Lower lobe of right lung (tissue), 2 donors: ENCODE results near the gene TTLL12. TPM values are rescaled to one million over a fixed set of nuclear protein-coding genes. Genes with fewer than 3 reads are reported as not detected.

Experiments
- ATAC-seq, 2 donors: fragments of 200-7000 bp; cut with Tn5 transposase; one replicate each; pipeline ENCODE4 v1.9.1; 2020 to 2022; ENCODE audit warnings: mild to moderate bottlenecking in 2 of 2, moderate library complexity in 2 of 2
- DNase-seq: peaks from one replicate; pipeline ENCODE4 v3.0.0-alpha.2; 2020
- H3K27ac ChIP-seq: fragments of 200-600 bp; one replicate; pipeline ENCODE4 v1.8.0; 2022
- H3K27me3 ChIP-seq: fragments of 200-600 bp; one replicate; pipeline ENCODE4 v1.8.0; 2022; ENCODE audit warnings: low read depth
- H3K36me3 ChIP-seq: fragments of 200-600 bp; one replicate; pipeline ENCODE4 v1.8.0; 2022; ENCODE audit warnings: mild to moderate bottlenecking
- H3K4me1 ChIP-seq: fragments of 200-600 bp; one replicate; pipeline ENCODE4 v1.8.0; 2022
- H3K4me3 ChIP-seq: fragments of 200-600 bp; one replicate; pipeline ENCODE4 v1.8.0; 2022; ENCODE audit warnings: mild to moderate bottlenecking
- H3K9me3 ChIP-seq: fragments of 200-600 bp; one replicate; pipeline ENCODE4 v1.8.0; 2022
- CTCF ChIP-seq: fragments of 200-600 bp; IDR thresholded peaks from one replicate; pipeline ENCODE4 v1.8.0; 2022; ENCODE audit warnings: antibody characterized with exemption, mild to moderate bottlenecking
- intact Hi-C: fragments of 100-400 bp; cut with DNase I; formaldehyde crosslinking; loops from one replicate; pipeline ENCODE4 v1.11.0; 2022
- total RNA-seq: library from RNA; stranded (reverse); fragmentation: NEBNext Ultra II Directional; extraction: Animal tissue kit (Norgen Biotek cat#: 25700); gene quantifications from one replicate; pipeline ENCODE4 v1.2.1, GENCODE V29; 2021
- donor health status: DM: no; HTN: yes; CAD: no; lungs with severe emphysema.

Gene TTLL12
- total RNA-seq, 1 donor from 2014 or later, result 21.6 TPM

- intact Hi-C loops, result no loop called here
- no peak overlapping the region for H3K27ac ChIP-seq
These were observed 14.7 kb downstream of the TTLL12 start for GRCh38 chr22:43172191-43172590.

GRCh38 chr22:43171607-43172006, 15.3 kb downstream of the TTLL12 start:
- Histone ChIP-seq H3K4me3 (no peak overlapping the region), H3K4me1 (no peaks in the 10 kb centered on the region), H3K36me3 (peaks cover 86% of the 10 kb centered on the region), H3K27me3 (no peaks in the 10 kb centered on the region), H3K9me3 (no peaks in the 10 kb centered on the region), H3K27ac (no peak overlapping the region)
- DNase-seq, result no peak
- no peak for TF ChIP-seq CTCF
- no peak for ATAC-seq
- intact Hi-C loops, result no loop called here

More at GRCh38 chr22:43172191-43172590, 14.7 kb downstream of the TTLL12 start:
- H3K4me3 ChIP-seq, result no peak overlapping the region
- peaks cover 83% of the 10 kb centered on the region for H3K36me3 ChIP-seq
- TF ChIP-seq CTCF, result no peak
- no peaks in the 10 kb centered on the region for H3K27me3 ChIP-seq
- DNase-seq (no peak), ATAC-seq (no peak)
- H3K9me3 ChIP-seq, result no peaks in the 10 kb centered on the region
- no peaks in the 10 kb centered on the region for H3K4me1 ChIP-seq

GRCh38 chr22:43171019-43171491, 15.9 kb downstream of the TTLL12 start:
- Histone ChIP-seq H3K4me1 (no peaks in the 10 kb centered on the region), H3K36me3 (peaks cover 83% of the 10 kb centered on the region), H3K27ac (no peak overlapping the region), H3K27me3 (no peaks in the 10 kb centered on the region), H3K9me3 (no peaks in the 10 kb centered on the region), H3K4me3 (no peak overlapping the region)
- no peak for DNase-seq
- TF ChIP-seq CTCF, result no peak
- no peak for ATAC-seq
- intact Hi-C loops, result no loop called here

- no peak for TF ChIP-seq CTCF
- Histone ChIP-seq H3K27me3 (no peaks in the 10 kb centered on the region), H3K4me3 (no peak overlapping the region), H3K27ac (no peak overlapping the region), H3K9me3 (no peaks in the 10 kb centered on the region), H3K4me1 (peaks cover under 1% of the 10 kb centered on the region), H3K36me3 (peaks cover 75% of the 10 kb centered on the region)
- no peak for DNase-seq
- intact Hi-C loops, result no loop called here
- ATAC-seq, result no peak
These were observed 16.8 kb downstream of the TTLL12 start for GRCh38 chr22:43170131-43170480.

- no peak for ATAC-seq
- no peak for TF ChIP-seq CTCF
- intact Hi-C loops, result no loop called here
- no peak for DNase-seq
- Histone ChIP-seq H3K36me3 (peaks cover 69% of the 10 kb centered on the region), H3K4me3 (no peak overlapping the region), H3K9me3 (no peaks in the 10 kb centered on the region), H3K4me1 (peaks cover 6% of the 10 kb centered on the region), H3K27me3 (no peaks in the 10 kb centered on the region), H3K27ac (no peak overlapping the region)
These were observed 17.4 kb downstream of the TTLL12 start for GRCh38 chr22:43169310-43170130.
